Endothelial cell of umbilical vein (primary cell): ENCODE measurements around the gene RPL39.
"Not testable (repeated sequence)": the region's sequence is repeated elsewhere in the genome, so short reads cannot be mapped to it uniquely, and the experiment has no call there.

ENCODE experiments used
- CTCF ChIP-seq, 2 donors: IDR thresholded peaks; 1 replicate in 1 of 2; 2 replicates in 1 of 2; pipeline ENCODE4 v1.5.1; 2011; ENCODE audit warnings: low read length in 2 of 2, mild to moderate bottlenecking in 2 of 2, moderate library complexity in 2 of 2, control low read depth in 1 of 2, inconsistent platforms in 1 of 2, low read depth in 1 of 2; ENCODE audit not compliant: insufficient read depth in 1 of 2; ENCODE audit errors: extremely low read depth in 1 of 2
- EZH2 ChIP-seq: IDR thresholded peaks from 2 replicates; pipeline ENCODE4 v1.6.1; 2012; ENCODE audit warnings: borderline replicate concordance, low read depth, mild to moderate bottlenecking, moderate library complexity, low read length, inconsistent platforms; ENCODE audit not compliant: severe bottlenecking
- POLR2A ChIP-seq: IDR thresholded peaks from 2 replicates; pipeline ENCODE4 v1.6.1; 2012; ENCODE audit warnings: low read depth, mild to moderate bottlenecking, control low read depth, low read length
- POLR2AphosphoS5 ChIP-seq: IDR thresholded peaks from 2 replicates; pipeline ENCODE4 v1.6.1; 2012; ENCODE audit warnings: low read depth, mild to moderate bottlenecking, control low read depth, low read length, moderate library complexity; ENCODE audit not compliant: insufficient read depth

GRCh38 chrX:119824221-119824620 is 32.8 kb upstream of the RPL39 start:
- not testable (repeated sequence) for TF ChIP-seq POLR2A; EZH2; CTCF (IDR thresholded peaks at IDR 0.05; ENCODE audit: extremely low read depth in 1 of 2, insufficient read depth in 1 of 2, low read depth in 1 of 2, low read length in 2 of 2); POLR2AphosphoS5
